H1 (cell line): ENCODE measurements around the gene ZNF761. TPM values are rescaled to one million over a fixed set of nuclear protein-coding genes. Genes with fewer than 3 reads are reported as not detected.
A peak's percentile ranks its signal among the peaks of the same experiment; 100 is the strongest.

ENCODE experiments used
- CTCF ChIA-PET: fragments of 300-600 bp; sonication (Branson Sonifier 250); formaldehyde crosslinking; loops from one replicate; lab custom pipeline; 2021; ENCODE audit not compliant: partially characterized antibody; lab: Charles Lee
- POLR2A ChIA-PET: fragments of 300-600 bp; sonication (Branson Sonifier 250); formaldehyde crosslinking; loops from one replicate; lab custom pipeline; 2021; ENCODE audit warnings: inconsistent platforms; ENCODE audit not compliant: partially characterized antibody; lab: Charles Lee
- DNase-seq, 2 experiments: peaks; one replicate each; pipeline versions ENCODE4 v3.0.0 to v3.0.0-alpha.2; 2010 to 2022; ENCODE audit warnings: low spot score in 2 of 2, low read depth in 1 of 2, mixed read lengths in 1 of 2
- FAIRE-seq: peaks from 2 replicates; lab custom pipeline; 2011; peaks lifted over from hg19 to GRCh38; lab: Jason Lieb, UNC
- H2AFZ ChIP-seq: 2 replicates; pipeline ENCODE4 v1.8.1; 2012; ENCODE audit warnings: low read length, inconsistent platforms
- H2AK5ac ChIP-seq: 2 replicates; pipeline ENCODE4 v1.6.1; 2013; ENCODE audit warnings: low read depth, low read length
- H2BK120ac ChIP-seq: replicated peaks from 2 replicates; pipeline ENCODE3; 2013; ENCODE audit warnings: low read depth, low read length, inconsistent platforms
- H2BK12ac ChIP-seq: 2 replicates; pipeline ENCODE4 v1.6.1; 2013; ENCODE audit warnings: low read depth, low read length
- H2BK15ac ChIP-seq: 2 replicates; pipeline ENCODE4 v1.6.1; 2013; ENCODE audit warnings: low read length
- H2BK20ac ChIP-seq: 2 replicates; pipeline ENCODE4 v1.6.1; 2013; ENCODE audit warnings: low read length
- H2BK5ac ChIP-seq: 2 replicates; pipeline ENCODE4 v1.6.1; 2013; ENCODE audit warnings: low read depth, low read length
- H3K14ac ChIP-seq: 2 replicates; pipeline ENCODE4 v1.6.1; 2013; ENCODE audit warnings: inconsistent platforms; ENCODE audit not compliant: insufficient read length
- H3K18ac ChIP-seq: 2 replicates; pipeline ENCODE4 v1.6.1; 2013; ENCODE audit warnings: low read length; ENCODE audit errors: extremely low read depth
- H3K23ac ChIP-seq: 2 replicates; pipeline ENCODE4 v1.6.1; 2013; ENCODE audit warnings: inconsistent platforms; ENCODE audit not compliant: insufficient read length
- H3K23me2 ChIP-seq: 2 replicates; pipeline ENCODE4 v1.6.1; 2013; ENCODE audit warnings: low read depth, low read length
- H3K27ac ChIP-seq: 2 replicates; pipeline ENCODE4 v1.6.1; 2011; ENCODE audit warnings: low read depth, low read length, inconsistent platforms
- H3K27me3 ChIP-seq, 4 experiments: replicated peaks in 1 of 4; 1 replicate in 1 of 4; 2 replicates in 3 of 4; pipeline versions ENCODE4 v1.6.1 to v1.8.1; 2011 to 2013; ENCODE audit warnings: low read length in 3 of 4, mild to moderate bottlenecking in 3 of 4, inconsistent platforms in 2 of 4, mixed read lengths in 2 of 4, moderate library complexity in 1 of 4; ENCODE audit not compliant: control insufficient read depth in 3 of 4, insufficient read depth in 3 of 4; ENCODE audit errors: extremely low read depth in 1 of 4
- H3K36me3 ChIP-seq, 4 experiments: 2 replicates each; pipeline versions ENCODE4 v1.6.1 to v1.8.1; 2011 to 2013; ENCODE audit warnings: mild to moderate bottlenecking in 4 of 4, low read length in 3 of 4, moderate library complexity in 2 of 4, control low read depth in 1 of 4, inconsistent platforms in 1 of 4; ENCODE audit not compliant: insufficient read depth in 4 of 4, control insufficient read depth in 2 of 4
- H3K4ac ChIP-seq: replicated peaks from 2 replicates; pipeline ENCODE3; 2013; ENCODE audit warnings: low read length, low read depth, mixed read lengths, inconsistent platforms; ENCODE audit not compliant: insufficient read length
- H3K4me1 ChIP-seq, 4 experiments: replicated peaks in 1 of 4; 1 replicate in 1 of 4; 2 replicates in 3 of 4; pipeline versions ENCODE4 v1.6.1 to v1.8.1; 2011 to 2013; ENCODE audit warnings: low read length in 3 of 4, inconsistent platforms in 2 of 4, mixed read lengths in 1 of 4; ENCODE audit not compliant: insufficient read depth in 4 of 4, control insufficient read depth in 3 of 4
- H3K4me2 ChIP-seq, 2 experiments: 2 replicates each; pipeline versions ENCODE4 v1.6.1 to v1.8.1; 2011 to 2013; ENCODE audit warnings: low read depth in 2 of 2, low read length in 2 of 2, control low read depth in 1 of 2, inconsistent platforms in 1 of 2, mild to moderate bottlenecking in 1 of 2; ENCODE audit not compliant: insufficient read depth in 1 of 2
- H3K4me3 ChIP-seq, 4 experiments: fragments of 200-600, 300-600 bp in 1 of 4; sonication (generic), shearing (Covaris generic), sonication (Bioruptor Twin) in 1 of 4; 2 replicates each; pipeline versions ENCODE4 v1.5.1 to v1.8.1; 2011 to 2016; ENCODE audit warnings: low read length in 4 of 4, low read depth in 3 of 4, control low read depth in 2 of 4, inconsistent platforms in 2 of 4, mild to moderate bottlenecking in 2 of 4, mixed read lengths in 1 of 4, moderate library complexity in 1 of 4; ENCODE audit not compliant: insufficient read depth in 2 of 4; ENCODE audit errors: extremely low read depth in 1 of 4
- H3K56ac ChIP-seq: replicated peaks from 2 replicates; pipeline ENCODE3; 2013; ENCODE audit warnings: low read depth, mild to moderate bottlenecking, mixed read lengths, low read length, inconsistent platforms; ENCODE audit not compliant: insufficient read length
- H3K79me1 ChIP-seq: 2 replicates; pipeline ENCODE4 v1.6.1; 2013; ENCODE audit warnings: low read depth, low read length, control low read depth
- H3K79me2 ChIP-seq, 2 experiments: 2 replicates each; pipeline versions ENCODE4 v1.6.1 to v1.8.1; 2012 to 2013; ENCODE audit warnings: low read length in 2 of 2, mild to moderate bottlenecking in 2 of 2, inconsistent platforms in 1 of 2; ENCODE audit not compliant: insufficient read depth in 2 of 2, control insufficient read depth in 1 of 2
- H3K9ac ChIP-seq, 4 experiments: replicated peaks in 1 of 4; 1 replicate in 1 of 4; 2 replicates in 3 of 4; pipeline versions ENCODE4 v1.6.1 to v1.8.1; 2011 to 2013; ENCODE audit warnings: low read depth in 3 of 4, low read length in 3 of 4, control low read depth in 2 of 4, mild to moderate bottlenecking in 2 of 4, moderate library complexity in 2 of 4, inconsistent platforms in 1 of 4; ENCODE audit errors: extremely low read depth in 1 of 4
- H3K9me3 ChIP-seq, 2 experiments: 2 replicates each; pipeline versions ENCODE4 v1.6.1 to v1.8.1; 2012 to 2013; ENCODE audit warnings: mild to moderate bottlenecking in 2 of 2, moderate library complexity in 2 of 2, control low read depth in 1 of 2, inconsistent platforms in 1 of 2, low read depth in 1 of 2, low read length in 1 of 2, mixed read lengths in 1 of 2; ENCODE audit not compliant: insufficient read depth in 2 of 2
- H4K20me1 ChIP-seq, 2 experiments: replicated peaks in 1 of 2; 2 replicates each; pipeline versions ENCODE3 to v1.8.1; 2011 to 2013; ENCODE audit warnings: inconsistent platforms in 2 of 2, low read length in 2 of 2, mild to moderate bottlenecking in 1 of 2; ENCODE audit not compliant: insufficient read depth in 2 of 2, control insufficient read depth in 1 of 2
- H4K5ac ChIP-seq: 2 replicates; pipeline ENCODE4 v1.6.1; 2013; ENCODE audit warnings: low read length, low read depth, mixed read lengths, inconsistent platforms; ENCODE audit not compliant: insufficient read length
- H4K8ac ChIP-seq: 2 replicates; pipeline ENCODE4 v1.8.0; 2013; ENCODE audit warnings: mild to moderate bottlenecking, moderate library complexity, low read length, inconsistent platforms; ENCODE audit not compliant: insufficient read depth; ENCODE audit errors: extremely low read depth
- H4K91ac ChIP-seq: replicated peaks from 2 replicates; pipeline ENCODE3; 2013; ENCODE audit warnings: low read length, mixed read lengths, inconsistent platforms; ENCODE audit not compliant: insufficient read length
- CREB1 ChIP-seq: IDR thresholded peaks from 2 replicates; pipeline ENCODE4 v1.6.1; 2012; ENCODE audit warnings: inconsistent platforms
- EGR1 ChIP-seq: IDR thresholded peaks from 2 replicates; pipeline ENCODE4 v1.6.1; 2011; ENCODE audit warnings: low read depth, low read length, borderline replicate concordance
- HDAC2 ChIP-seq, 2 experiments: fragments of 300-600 bp in 1 of 2; sonication (generic) in 1 of 2; IDR thresholded peaks; 2 replicates each; pipeline ENCODE4 v1.6.1; 2011 to 2012; ENCODE audit warnings: low read depth in 2 of 2, low read length in 2 of 2, mild to moderate bottlenecking in 2 of 2, moderate library complexity in 2 of 2, borderline replicate concordance in 1 of 2, inconsistent platforms in 1 of 2
- JUN ChIP-seq: IDR thresholded peaks from 2 replicates; pipeline ENCODE4 v1.6.1; 2011; ENCODE audit warnings: low read depth, mild to moderate bottlenecking, improper control_type of control experiment, low read length
- JUND ChIP-seq: IDR thresholded peaks from 2 replicates; pipeline ENCODE4 v1.6.1; 2011; ENCODE audit warnings: mild to moderate bottlenecking, improper control_type of control experiment, low read length
- KDM5A ChIP-seq: fragments of 200-600 bp; IDR thresholded peaks from 2 replicates; pipeline ENCODE4 v1.7.1; 2012; ENCODE audit warnings: mild to moderate bottlenecking, low read length, inconsistent platforms, mixed read lengths
- NANOG ChIP-seq: IDR thresholded peaks from 2 replicates; pipeline ENCODE4 v1.6.1; 2011; ENCODE audit warnings: low read length, low read depth, mild to moderate bottlenecking, inconsistent platforms; ENCODE audit not compliant: insufficient read depth, poor library complexity, severe bottlenecking
- TBP ChIP-seq: IDR thresholded peaks from 2 replicates; pipeline ENCODE4 v1.6.1; 2011; ENCODE audit warnings: low read depth, low read length, improper control_type of control experiment
- TEAD4 ChIP-seq: IDR thresholded peaks from 2 replicates; pipeline ENCODE4 v1.6.1; 2012; ENCODE audit warnings: low read depth, low read length, inconsistent platforms, mixed read lengths
- WGBS, 2 experiments: shearing (Covaris generic) in 1 of 2; methylation state at CpG; one replicate each; pipeline versions ENCODE4 v1.1.6 to v1.1.7; 2013 to 2015; ENCODE audit warnings: low lambda C conversion rate in 2 of 2, mixed read lengths in 2 of 2, inconsistent platforms in 1 of 2, low coverage in 1 of 2, missing lambda C conversion rate in 1 of 2; ENCODE audit not compliant: insufficient replicate concordance in 2 of 2, insufficient coverage in 1 of 2, insufficient read length in 1 of 2; ENCODE audit errors: extremely low coverage in 1 of 2, missing lambda C conversion rate in 1 of 2; 5-methylcytosine and 5-hydroxymethylcytosine counted together
- polyA plus RNA-seq, 7 experiments: library from polyadenylated mRNA; depleted of rRNA in 3 of 7; stranded (reverse) in 5 of 7; unstranded in 2 of 7; fragments of >200 nt in 5 of 7; fragments of 200-250 nt in 2 of 7; gene quantifications; 1 replicate in 5 of 7; 2 replicates in 1 of 7; 4 replicates in 1 of 7; pipeline versions ENCODE4 v1.2.1 to v1.2.3, GENCODE V29; 2011 to 2013; ENCODE audit warnings: missing spikeins in 2 of 7, mixed read lengths in 2 of 7
- total RNA-seq: library from RNA; stranded (reverse); fragmentation: NEBNext Ultra II Directional; extraction: Animal tissue kit (Norgen Biotek cat#: 25700); gene quantifications from 2 replicates; pipeline ENCODE4 v1.2.1, GENCODE V29; 2021
- TF ChIP-seq, protein P1 (sequence below), 3 experiments: IDR thresholded peaks; 1 replicate in 2 of 3; 2 replicates in 1 of 3; pipeline versions ENCODE4 v1.5.1 to v1.6.1; 2011; ENCODE audit warnings: low read length in 3 of 3, mild to moderate bottlenecking in 3 of 3, inconsistent platforms in 2 of 3, low read depth in 1 of 3, moderate library complexity in 1 of 3; ENCODE audit not compliant: insufficient read depth in 1 of 3; ENCODE audit errors: control extremely low read depth in 1 of 3

The ZNF761 gene
- total and polyA plus RNA-seq, 2 of the 8 experiments (the other 6 are each of a cell fraction or from before 2014, with no cell fraction given): 11.1 to 25.1 TPM

DNA sequence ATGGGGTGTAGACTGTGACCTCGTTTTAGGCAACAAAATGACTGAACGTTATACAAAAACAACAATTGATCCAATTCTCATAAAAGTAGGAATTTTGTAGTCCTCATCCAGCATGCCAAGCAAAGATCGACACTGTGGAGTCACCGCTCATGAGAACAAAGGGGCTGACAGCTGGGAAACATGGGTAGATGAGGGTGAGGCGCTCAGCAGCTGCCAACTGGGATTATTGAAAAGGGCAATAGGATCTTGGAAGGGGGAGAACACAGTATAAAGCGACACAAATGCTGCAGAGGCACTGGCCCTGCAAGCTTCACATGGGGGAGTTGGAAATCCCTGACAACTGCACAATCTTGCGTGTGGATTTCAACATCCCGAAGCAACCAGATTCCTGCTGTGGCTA lies 42.2 kb upstream of the ZNF761 start:
- Histone ChIP-seq H2AFZ (no peak overlapping the region), H4K8ac (0 out of 2 replicates have a peak overlapping the region, but pooled peaks have one; percentile 71), H3K9me3 (0 out of 4 replicates have a peak, but pooled peaks cover 0 to 1% of the 10 kb centered on the region in 2 experiments), H3K4ac (no peak overlapping the region), H3K4me3 (peak overlapping the region in 1 of 4 experiments; percentile 32; a peak in 1 of 8 replicates), H4K5ac (peak overlapping the region; percentile 4), H2BK15ac (no peak overlapping the region), H2BK20ac (no peak overlapping the region), H3K79me2 (no peaks in the 10 kb centered on the region), H2BK5ac (0 out of 2 replicates have a peak overlapping the region, but pooled peaks have one; percentile 71), H2BK12ac (0 out of 2 replicates have a peak overlapping the region, but pooled peaks have one; percentile 50), H3K79me1 (no peaks in the 10 kb centered on the region; the same call in 1 of the 2 replicates), H4K20me1 (peaks cover 0 to 1% of the 10 kb centered on the region in 2 experiments), H3K56ac (no peak overlapping the region), H3K9ac (peak overlapping the region in 1 of 4 experiments; percentile 54; a peak in 1 of 7 replicates), H3K23me2 (no peaks in the 10 kb centered on the region; the same call in 1 of the 2 replicates), H3K4me2 (peak overlapping the region in 1 of 2 experiments; percentile 78; a peak in 2 of 4 replicates), H4K91ac (peak overlapping the region; percentile 56), H3K18ac (no peak overlapping the region), H3K27ac (no peak overlapping the region), H3K27me3 (no peaks in the 10 kb centered on the region), H2BK120ac (no peak overlapping the region), H3K36me3 (peaks cover 0 to 10% (median 3%) of the 10 kb centered on the region in 4 experiments; a peak in 4 of 8 replicates), H3K14ac (no peak overlapping the region), H2AK5ac (no peak overlapping the region), H3K4me1 (peaks cover 0 to 5% (median 0%) of the 10 kb centered on the region in 4 experiments; a peak in 3 of 7 replicates), H3K23ac (no peak overlapping the region)
- POLR2A ChIA-PET: interaction anchor here (0.8 to 1.6 kb wide), 4 partner anchors 8 to 57 kb away, joined by 3 to 5 read pairs (median 3); no protein-coding TSS in a partner anchor
- CTCF ChIA-PET: interaction anchor here (1.3 to 1.6 kb wide), 2 partner anchors 15 to 35 kb away, joined by 3 to 5 read pairs; no protein-coding TSS in a partner anchor
- 83% methylated on average over 8 of the region's 8 CpGs; no CpG with 5 or more reads in 1 of the 2 experiments for WGBS, 2 experiments
- no peak for FAIRE-seq
- no peak for DNase-seq
- TF ChIP-seq CREB1 (no peak), JUND (no peak), JUN (no peak), NANOG (no peak), TBP (no peak), KDM5A (no peak), EGR1 (no peak), TEAD4 (no peak), HDAC2 (IDR thresholded peaks at IDR 0.05; ENCODE audit: borderline replicate concordance in 1 of 2, low read depth in 2 of 2, low read length in 2 of 2) (no peak)
- TF ChIP-seq, protein P1, sequence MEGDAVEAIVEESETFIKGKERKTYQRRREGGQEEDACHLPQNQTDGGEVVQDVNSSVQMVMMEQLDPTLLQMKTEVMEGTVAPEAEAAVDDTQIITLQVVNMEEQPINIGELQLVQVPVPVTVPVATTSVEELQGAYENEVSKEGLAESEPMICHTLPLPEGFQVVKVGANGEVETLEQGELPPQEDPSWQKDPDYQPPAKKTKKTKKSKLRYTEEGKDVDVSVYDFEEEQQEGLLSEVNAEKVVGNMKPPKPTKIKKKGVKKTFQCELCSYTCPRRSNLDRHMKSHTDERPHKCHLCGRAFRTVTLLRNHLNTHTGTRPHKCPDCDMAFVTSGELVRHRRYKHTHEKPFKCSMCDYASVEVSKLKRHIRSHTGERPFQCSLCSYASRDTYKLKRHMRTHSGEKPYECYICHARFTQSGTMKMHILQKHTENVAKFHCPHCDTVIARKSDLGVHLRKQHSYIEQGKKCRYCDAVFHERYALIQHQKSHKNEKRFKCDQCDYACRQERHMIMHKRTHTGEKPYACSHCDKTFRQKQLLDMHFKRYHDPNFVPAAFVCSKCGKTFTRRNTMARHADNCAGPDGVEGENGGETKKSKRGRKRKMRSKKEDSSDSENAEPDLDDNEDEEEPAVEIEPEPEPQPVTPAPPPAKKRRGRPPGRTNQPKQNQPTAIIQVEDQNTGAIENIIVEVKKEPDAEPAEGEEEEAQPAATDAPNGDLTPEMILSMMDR (IDR thresholded peaks at IDR 0.05; ENCODE audit: control extremely low read depth in 1 of 3, insufficient read depth in 1 of 3, low read depth in 1 of 3, low read length in 3 of 3): no peak
